HEK293 (cell line): ENCODE results near the gene DPP6.
A peak's percentile ranks its signal among the peaks of the same experiment; 100 is the strongest.
"Not testable (repeated sequence)": the region's sequence is repeated elsewhere in the genome, so short reads cannot be mapped to it uniquely, and the experiment has no call there.

Source experiments
- CTCF ChIA-PET: fragments of 350-600 bp; formaldehyde crosslinking; extraction: SDS; loops from one replicate; lab custom pipeline; 2021; ENCODE audit warnings: antibody characterized with exemption; lab: Yijun Ruan, JAX
- POLR2A ChIA-PET: fragments of 300-600 bp; formaldehyde crosslinking; extraction: SDS; loops from one replicate; lab custom pipeline; 2020; ENCODE audit warnings: antibody characterized with exemption, inconsistent platforms; lab: Yijun Ruan, JAX
- H3K27ac ChIP-seq: fragments of 200-500 bp; sonication (Bioruptor generic); 2 replicates; pipeline ENCODE4 v1.5.1; 2014; ENCODE audit warnings: low read depth, low read length, control low read depth, inconsistent platforms; ENCODE audit errors: extremely low read depth
- H3K36me3 ChIP-seq, 2 experiments: fragments of 200-500 bp in 1 of 2; sonication (Bioruptor generic) in 1 of 2; 1 replicate in 1 of 2; 2 replicates in 1 of 2; pipeline ENCODE4 v1.5.1; 2014 to 2017; ENCODE audit warnings: inconsistent platforms in 2 of 2, low read length in 2 of 2; ENCODE audit not compliant: control insufficient read depth in 2 of 2, insufficient read depth in 1 of 2
- H3K4me1 ChIP-seq: fragments of 200-500 bp; sonication (Bioruptor generic); 2 replicates; pipeline ENCODE4 v1.5.1; 2014; ENCODE audit warnings: mild to moderate bottlenecking, low read length, inconsistent platforms; ENCODE audit not compliant: control insufficient read depth, insufficient read depth
- H3K4me3 ChIP-seq: 2 replicates; pipeline ENCODE4 v1.5.1; 2011; ENCODE audit warnings: low read depth, mild to moderate bottlenecking, control low read depth, low read length, moderate library complexity
- H3K9me3 ChIP-seq: fragments of 200-500 bp; sonication (Bioruptor generic); 2 replicates; pipeline ENCODE4 v1.5.1; 2014; ENCODE audit warnings: low read depth, low read length, inconsistent platforms; ENCODE audit not compliant: control insufficient read depth, insufficient read depth
- BCL6B ChIP-seq: fragments of 450-650 bp; formaldehyde crosslinking; IDR thresholded peaks from 2 replicates; pipeline ENCODE4 v1.5.1; 2017; ENCODE audit warnings: missing biosample characterization, missing genetic modification characterization
- MEIS1 ChIP-seq: sonication (generic); formaldehyde crosslinking; IDR thresholded peaks from 2 replicates; pipeline ENCODE4 v1.8.1; 2022; ENCODE audit warnings: missing genetic modification reagents, mild to moderate bottlenecking, borderline replicate concordance
- PBX3 ChIP-seq: sonication (generic); formaldehyde crosslinking; IDR thresholded peaks from 2 replicates; pipeline ENCODE4 v1.8.1; 2022; ENCODE audit warnings: mild to moderate bottlenecking, moderate library complexity, missing genetic modification reagents
- SETDB1 ChIP-seq: IDR thresholded peaks from one replicate; pipeline ENCODE4 v1.6.1; 2017; ENCODE audit warnings: mild to moderate bottlenecking, low read length, moderate library complexity, mixed read lengths; ENCODE audit not compliant: insufficient read length
- TRIM28 ChIP-seq: IDR thresholded peaks from 2 replicates; pipeline ENCODE4 v1.6.1; 2011; ENCODE audit warnings: low read length, control low read depth, borderline replicate concordance
- ZFHX2 ChIP-seq: fragments of 450-650 bp; formaldehyde crosslinking; conservative IDR thresholded peaks from 2 replicates; pipeline ENCODE4 v1.5.1; 2016; ENCODE audit warnings: missing biosample characterization, missing genetic modification characterization
- ZNF155 ChIP-seq: fragments of 450-650 bp; formaldehyde crosslinking; IDR thresholded peaks from 2 replicates; pipeline ENCODE4 v1.5.1; 2016; ENCODE audit warnings: missing biosample characterization, missing genetic modification characterization
- ZNF211 ChIP-seq: fragments of 450-650 bp; formaldehyde crosslinking; IDR thresholded peaks from 2 replicates; pipeline ENCODE4 v1.5.1; 2016; ENCODE audit warnings: low read depth, missing biosample characterization, missing genetic modification characterization
- ZNF341 ChIP-seq: fragments of 450-650 bp; formaldehyde crosslinking; IDR thresholded peaks from 2 replicates; pipeline ENCODE4; 2016; ENCODE audit warnings: low read depth, missing biosample characterization, missing genetic modification characterization
- ZNF433 ChIP-seq: fragments of 450-650 bp; formaldehyde crosslinking; IDR thresholded peaks from 2 replicates; pipeline ENCODE4 v1.5.1; 2016; ENCODE audit warnings: missing biosample characterization, missing genetic modification characterization, low read depth
- ZNF488 ChIP-seq: fragments of 450-650 bp; formaldehyde crosslinking; IDR thresholded peaks from 2 replicates; pipeline ENCODE4 v1.5.1; 2016; ENCODE audit warnings: missing biosample characterization, missing genetic modification characterization
- ZNF514 ChIP-seq: fragments of 450-650 bp; formaldehyde crosslinking; IDR thresholded peaks from 2 replicates; pipeline ENCODE4 v1.5.1; 2016; ENCODE audit warnings: missing biosample characterization, missing genetic modification characterization
- ZNF561 ChIP-seq: fragments of 450-650 bp; IDR thresholded peaks from 2 replicates; pipeline ENCODE4 v1.5.1; 2018; ENCODE audit warnings: missing biosample characterization, missing genetic modification characterization, borderline replicate concordance
- ZNF585B ChIP-seq: fragments of 450-650 bp; formaldehyde crosslinking; IDR thresholded peaks from 2 replicates; pipeline ENCODE4 v1.5.1; 2016; ENCODE audit warnings: missing biosample characterization, missing genetic modification characterization
- ZNF600 ChIP-seq: fragments of 450-650 bp; formaldehyde crosslinking; IDR thresholded peaks from 2 replicates; pipeline ENCODE4 v1.5.1; 2016; ENCODE audit warnings: missing biosample characterization, missing genetic modification characterization
- ZNF660 ChIP-seq: fragments of 450-650 bp; IDR thresholded peaks from 2 replicates; pipeline ENCODE4 v1.5.1; 2018; ENCODE audit warnings: missing biosample characterization, mild to moderate bottlenecking, missing genetic modification characterization
- ZNF670 ChIP-seq: fragments of 450-650 bp; formaldehyde crosslinking; IDR thresholded peaks from 2 replicates; pipeline ENCODE4 v1.5.1; 2016; ENCODE audit warnings: missing biosample characterization, missing genetic modification characterization, low read depth
- ZNF747 ChIP-seq: fragments of 450-650 bp; formaldehyde crosslinking; IDR thresholded peaks from 2 replicates; pipeline ENCODE4 v1.5.1; 2016; ENCODE audit warnings: missing biosample characterization, missing genetic modification characterization
- ZNF76 ChIP-seq: fragments of 450-650 bp; formaldehyde crosslinking; IDR thresholded peaks from 2 replicates; pipeline ENCODE4; 2016; ENCODE audit warnings: low read depth, missing biosample characterization, missing genetic modification characterization, borderline replicate concordance
- ZSCAN30 ChIP-seq: fragments of 450-650 bp; IDR thresholded peaks from 2 replicates; pipeline ENCODE4 v1.5.1; 2018; ENCODE audit warnings: missing biosample characterization, mild to moderate bottlenecking, missing genetic modification characterization, moderate library complexity

DPP6 gene

GRCh38 chr7:154931906-154932305 is 879.7 kb downstream of the DPP6 start:
- H3K4me1 ChIP-seq: no peaks in the 10 kb centered on the region
- no peaks in the 10 kb centered on the region for H3K9me3 ChIP-seq
- POLR2A ChIA-PET: no interaction called here
- CTCF ChIA-PET: no interaction called here
- no peak overlapping the region for H3K4me3 ChIP-seq
- TF ChIP-seq ZNF561 (tag by site-specific recombination) (no peak), PBX3 (CRISPR knock-in tag) (no peak), ZNF600 (tag by site-specific recombination) (no peak)
- no peak overlapping the region for H3K27ac ChIP-seq
- peaks cover 0 to 3% of the 10 kb centered on the region in 2 experiments; a peak in 1 of 3 replicates for H3K36me3 ChIP-seq

GRCh38 chr7:154934353-154934952 is 882.3 kb downstream of the DPP6 start:
- POLR2A ChIA-PET, H3K27ac ChIP-seq, H3K4me1 ChIP-seq, H3K36me3 ChIP-seq, H3K4me3 ChIP-seq, H3K9me3 ChIP-seq, CTCF ChIA-PET: not testable (repeated sequence)
- TF ChIP-seq ZNF585B (tag by site-specific recombination) (peak; percentile 97), SETDB1 (peak; percentile 69), TRIM28 (peak; percentile 62; the same call in 1 of the 2 replicates)

GRCh38 chr7:154937837-154938236 is 885.6 kb downstream of the DPP6 start:
- TF ChIP-seq ZNF433 (tag by site-specific recombination) (no peak), ZNF660 (tag by site-specific recombination) (no peak), ZNF341 (tag by site-specific recombination) (no peak), BCL6B (tag by site-specific recombination) (no peak), ZNF585B (tag by site-specific recombination) (no peak), ZSCAN30 (tag by site-specific recombination) (no peak), ZNF670 (no peak), ZNF488 (tag by site-specific recombination) (no peak), ZFHX2 (no peak), ZNF155 (tag by site-specific recombination) (no peak), MEIS1 (no peak), ZNF76 (tag by site-specific recombination) (no peak), ZNF747 (tag by site-specific recombination) (no peak), ZNF211 (tag by site-specific recombination) (no peak), ZNF514 (tag by site-specific recombination) (no peak)
- no peaks in the 10 kb centered on the region for H3K9me3 ChIP-seq
- ChIA-PET POLR2A (no interaction called here), CTCF (interaction anchor here (0.6 to 1.3 kb wide), 3 partner anchors 9 to 11 kb away, joined by 3 read pairs; no protein-coding TSS in a partner anchor)
- no peak overlapping the region for H3K27ac ChIP-seq
- H3K36me3 ChIP-seq: peaks cover 0 to 14% of the 10 kb centered on the region in 2 experiments; a peak in 1 of 3 replicates
- no peak overlapping the region for H3K4me3 ChIP-seq
- H3K4me1 ChIP-seq: no peaks in the 10 kb centered on the region
